OCI-LY1 (cell line): ENCODE data around the gene DEXI.

Experiments used
- H2AFZ ChIP-seq: fragments of 200-600 bp; sonication (generic), shearing (Covaris generic); 2 replicates; pipeline ENCODE4 v1.6.0; 2014; ENCODE audit warnings: antibody characterized with exemption, mild to moderate bottlenecking, low read length
- H3F3A ChIP-seq: fragments of 200-600 bp; sonication (generic), shearing (Covaris generic); 2 replicates; pipeline ENCODE4 v1.6.0; 2014; ENCODE audit warnings: mild to moderate bottlenecking, antibody characterized with exemption, low read length, moderate library complexity; ENCODE audit not compliant: insufficient read depth
- H3K27ac ChIP-seq: fragments of 200-600 bp; sonication (generic); 2 replicates; pipeline ENCODE4 v1.5.1; 2014; ENCODE audit warnings: low read length, mixed run types, mild to moderate bottlenecking, low read depth; ENCODE audit not compliant: poor library complexity, severe bottlenecking
- H3K27me3 ChIP-seq: fragments of 200-600 bp; sonication (generic); 2 replicates; pipeline ENCODE4 v1.6.0; 2014; ENCODE audit warnings: antibody characterized with exemption, mild to moderate bottlenecking, low read length, moderate library complexity; ENCODE audit not compliant: insufficient read depth
- H3K36me3 ChIP-seq: fragments of 200-600 bp; sonication (generic); 2 replicates; pipeline ENCODE4 v1.6.1; 2014; ENCODE audit warnings: mild to moderate bottlenecking, antibody characterized with exemption, low read length, moderate library complexity, mixed read lengths; ENCODE audit not compliant: insufficient read depth
- H3K4me1 ChIP-seq: fragments of 200-600 bp; sonication (generic); 2 replicates; pipeline ENCODE4 v1.5.1; 2014; ENCODE audit warnings: mild to moderate bottlenecking, low read length, moderate library complexity; ENCODE audit not compliant: insufficient read depth, severe bottlenecking
- H3K4me2 ChIP-seq: fragments of 200-600 bp; sonication (generic), shearing (Covaris generic); 2 replicates; pipeline ENCODE4 v1.6.1; 2014; ENCODE audit warnings: low read length
- H3K4me3 ChIP-seq: fragments of 200-600 bp; sonication (generic); 2 replicates; pipeline ENCODE4 v1.5.1; 2014; ENCODE audit warnings: low read length, low read depth, mild to moderate bottlenecking, mixed read lengths; ENCODE audit not compliant: poor library complexity, severe bottlenecking
- H3K79me2 ChIP-seq: fragments of 200-600 bp; shearing (Covaris generic); 2 replicates; pipeline ENCODE4 v1.6.1; 2016; ENCODE audit warnings: mixed run types, low read length, mixed read lengths; ENCODE audit not compliant: insufficient read depth
- H3K9ac ChIP-seq: fragments of 200-600 bp; sonication (generic), shearing (Covaris generic); 2 replicates; pipeline ENCODE4 v1.6.1; 2014; ENCODE audit warnings: mild to moderate bottlenecking, low read length, mixed read lengths
- H3K9me2 ChIP-seq: fragments of 200-600 bp; sonication (generic), shearing (Covaris generic); 2 replicates; pipeline ENCODE4 v1.6.1; 2014; ENCODE audit warnings: low read depth, mild to moderate bottlenecking, low read length, mixed read lengths
- H3K9me3 ChIP-seq: fragments of 200-600 bp; shearing (Covaris generic); 2 replicates; pipeline ENCODE4 v1.6.1; 2014; ENCODE audit warnings: low read length, mixed read lengths
- H4K20me1 ChIP-seq: fragments of 200-600 bp; sonication (generic), shearing (Covaris generic); 2 replicates; pipeline ENCODE4 v1.6.0; 2016; ENCODE audit warnings: mild to moderate bottlenecking, low read length; ENCODE audit not compliant: insufficient read depth
- EZH2 ChIP-seq: fragments of 200-600 bp; sonication (generic), shearing (Covaris generic); IDR thresholded peaks from 2 replicates; pipeline ENCODE4 v1.8.0; 2017; ENCODE audit warnings: borderline replicate concordance, mixed run types, mild to moderate bottlenecking, antibody characterized with exemption, low read length, moderate library complexity, mixed read lengths
- TF ChIP-seq, protein P1 (sequence below): fragments of 200-600 bp; sonication (generic), shearing (Covaris generic); IDR thresholded peaks from 2 replicates; pipeline ENCODE4 v1.5.1; 2017; ENCODE audit warnings: mild to moderate bottlenecking, antibody characterized with exemption, low read length, moderate library complexity, mixed read lengths

Gene DEXI

DNA sequence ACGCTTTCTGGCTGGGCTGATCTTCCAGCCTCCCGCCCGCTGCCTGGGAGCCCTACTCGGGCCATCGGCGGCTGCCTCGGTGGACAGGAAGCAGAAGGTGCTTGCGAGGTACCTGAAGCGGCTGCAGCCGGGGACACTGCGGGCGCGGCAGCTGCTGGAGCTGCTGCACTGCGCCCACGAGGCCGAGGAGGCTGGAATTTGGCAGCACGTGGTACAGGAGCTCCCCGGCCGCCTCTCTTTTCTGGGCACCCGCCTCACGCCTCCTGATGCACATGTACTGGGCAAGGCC lies 34.6 kb downstream of the DEXI start:
- H3K9ac ChIP-seq: no peak overlapping the region
- no peaks in the 10 kb centered on the region for H4K20me1 ChIP-seq
- peaks cover 77% of the 10 kb centered on the region for H3K36me3 ChIP-seq
- no peaks in the 10 kb centered on the region for H3K27me3 ChIP-seq
- no peaks in the 10 kb centered on the region for H3K9me3 ChIP-seq
- no peaks in the 10 kb centered on the region for H3K9me2 ChIP-seq
- no peaks in the 10 kb centered on the region for H3K79me2 ChIP-seq
- no peaks in the 10 kb centered on the region for H3F3A ChIP-seq
- no peak overlapping the region for H3K27ac ChIP-seq
- no peak overlapping the region for H3K4me2 ChIP-seq
- H2AFZ ChIP-seq: no peak overlapping the region
- H3K4me3 ChIP-seq: no peak overlapping the region
- TF ChIP-seq EZH2: no peak
- TF ChIP-seq, protein P1, sequence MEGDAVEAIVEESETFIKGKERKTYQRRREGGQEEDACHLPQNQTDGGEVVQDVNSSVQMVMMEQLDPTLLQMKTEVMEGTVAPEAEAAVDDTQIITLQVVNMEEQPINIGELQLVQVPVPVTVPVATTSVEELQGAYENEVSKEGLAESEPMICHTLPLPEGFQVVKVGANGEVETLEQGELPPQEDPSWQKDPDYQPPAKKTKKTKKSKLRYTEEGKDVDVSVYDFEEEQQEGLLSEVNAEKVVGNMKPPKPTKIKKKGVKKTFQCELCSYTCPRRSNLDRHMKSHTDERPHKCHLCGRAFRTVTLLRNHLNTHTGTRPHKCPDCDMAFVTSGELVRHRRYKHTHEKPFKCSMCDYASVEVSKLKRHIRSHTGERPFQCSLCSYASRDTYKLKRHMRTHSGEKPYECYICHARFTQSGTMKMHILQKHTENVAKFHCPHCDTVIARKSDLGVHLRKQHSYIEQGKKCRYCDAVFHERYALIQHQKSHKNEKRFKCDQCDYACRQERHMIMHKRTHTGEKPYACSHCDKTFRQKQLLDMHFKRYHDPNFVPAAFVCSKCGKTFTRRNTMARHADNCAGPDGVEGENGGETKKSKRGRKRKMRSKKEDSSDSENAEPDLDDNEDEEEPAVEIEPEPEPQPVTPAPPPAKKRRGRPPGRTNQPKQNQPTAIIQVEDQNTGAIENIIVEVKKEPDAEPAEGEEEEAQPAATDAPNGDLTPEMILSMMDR: no peak
- peaks cover 6% of the 10 kb centered on the region for H3K4me1 ChIP-seq

GRCh38 chr16:10906914-10907756 lies 35.1 kb downstream of the DEXI start:
- H3K4me3 ChIP-seq: no peak overlapping the region
- H2AFZ ChIP-seq: no peak overlapping the region
- H3K9me3 ChIP-seq: no peaks in the 10 kb centered on the region
- H3K4me2 ChIP-seq: no peak overlapping the region
- no peak overlapping the region for H3K27ac ChIP-seq
- H3K79me2 ChIP-seq: no peaks in the 10 kb centered on the region
- no peak overlapping the region for H3K9ac ChIP-seq
- H3K4me1 ChIP-seq: peaks cover under 1% of the 10 kb centered on the region
- H3F3A ChIP-seq: no peaks in the 10 kb centered on the region
- peaks cover 82% of the 10 kb centered on the region for H3K36me3 ChIP-seq
- no peak for TF ChIP-seq EZH2
- TF ChIP-seq, protein P1: no peak
- no peaks in the 10 kb centered on the region for H4K20me1 ChIP-seq
- H3K9me2 ChIP-seq: no peaks in the 10 kb centered on the region
- no peaks in the 10 kb centered on the region for H3K27me3 ChIP-seq

GRCh38 chr16:10906482-10906881 lies 35.8 kb downstream of the DEXI start:
- TF ChIP-seq EZH2: no peak
- TF ChIP-seq, protein P1: no peak
- H3K4me3 ChIP-seq: no peak overlapping the region
- peaks cover 89% of the 10 kb centered on the region for H3K36me3 ChIP-seq
- H2AFZ ChIP-seq: no peak overlapping the region
- H3K27me3 ChIP-seq: no peaks in the 10 kb centered on the region
- H3K27ac ChIP-seq: no peak overlapping the region
- H3K4me1 ChIP-seq: no peaks in the 10 kb centered on the region
- no peak overlapping the region for H3K4me2 ChIP-seq
- H3K79me2 ChIP-seq: no peaks in the 10 kb centered on the region
- no peaks in the 10 kb centered on the region for H3F3A ChIP-seq
- no peaks in the 10 kb centered on the region for H4K20me1 ChIP-seq
- no peaks in the 10 kb centered on the region for H3K9me2 ChIP-seq
- H3K9ac ChIP-seq: no peak overlapping the region
- no peaks in the 10 kb centered on the region for H3K9me3 ChIP-seq
